ENCODE measurements around the gene NES.

The NES gene

DNA sequence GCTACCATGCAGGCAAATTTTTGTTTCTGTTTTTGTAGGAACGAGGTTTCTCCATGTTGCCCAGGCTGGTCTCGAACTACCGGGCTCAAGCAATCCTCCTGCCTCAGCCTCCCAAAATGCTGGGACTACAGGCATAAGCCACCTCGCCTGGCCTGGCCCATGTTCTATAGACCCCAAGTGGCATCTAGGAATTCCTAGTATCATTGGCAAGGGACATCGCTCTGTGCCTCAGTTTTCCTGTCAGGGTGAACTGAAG is 14.5 kb downstream of the NES start:
- DNase-seq (ENCODE audit: low read depth) = no peak
- H3K4me3 ChIP-seq (ENCODE audit: low read depth, low read length) = no peak overlapping the region
- no peak for TF ChIP-seq MAX (IDR thresholded peaks at IDR 0.05; ENCODE audit: low read depth, low read length)
- TF ChIP-seq, protein P1, sequence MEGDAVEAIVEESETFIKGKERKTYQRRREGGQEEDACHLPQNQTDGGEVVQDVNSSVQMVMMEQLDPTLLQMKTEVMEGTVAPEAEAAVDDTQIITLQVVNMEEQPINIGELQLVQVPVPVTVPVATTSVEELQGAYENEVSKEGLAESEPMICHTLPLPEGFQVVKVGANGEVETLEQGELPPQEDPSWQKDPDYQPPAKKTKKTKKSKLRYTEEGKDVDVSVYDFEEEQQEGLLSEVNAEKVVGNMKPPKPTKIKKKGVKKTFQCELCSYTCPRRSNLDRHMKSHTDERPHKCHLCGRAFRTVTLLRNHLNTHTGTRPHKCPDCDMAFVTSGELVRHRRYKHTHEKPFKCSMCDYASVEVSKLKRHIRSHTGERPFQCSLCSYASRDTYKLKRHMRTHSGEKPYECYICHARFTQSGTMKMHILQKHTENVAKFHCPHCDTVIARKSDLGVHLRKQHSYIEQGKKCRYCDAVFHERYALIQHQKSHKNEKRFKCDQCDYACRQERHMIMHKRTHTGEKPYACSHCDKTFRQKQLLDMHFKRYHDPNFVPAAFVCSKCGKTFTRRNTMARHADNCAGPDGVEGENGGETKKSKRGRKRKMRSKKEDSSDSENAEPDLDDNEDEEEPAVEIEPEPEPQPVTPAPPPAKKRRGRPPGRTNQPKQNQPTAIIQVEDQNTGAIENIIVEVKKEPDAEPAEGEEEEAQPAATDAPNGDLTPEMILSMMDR (IDR thresholded peaks at IDR 0.05; ENCODE audit: low read depth, low read length) = no peak
- no peak for TF ChIP-seq POLR2A (IDR thresholded peaks at IDR 0.05; ENCODE audit: extremely low read depth, insufficient read length)
- TF ChIP-seq MYC (IDR thresholded peaks at IDR 0.05; ENCODE audit: low read depth, low read length) = no peak

DNA sequence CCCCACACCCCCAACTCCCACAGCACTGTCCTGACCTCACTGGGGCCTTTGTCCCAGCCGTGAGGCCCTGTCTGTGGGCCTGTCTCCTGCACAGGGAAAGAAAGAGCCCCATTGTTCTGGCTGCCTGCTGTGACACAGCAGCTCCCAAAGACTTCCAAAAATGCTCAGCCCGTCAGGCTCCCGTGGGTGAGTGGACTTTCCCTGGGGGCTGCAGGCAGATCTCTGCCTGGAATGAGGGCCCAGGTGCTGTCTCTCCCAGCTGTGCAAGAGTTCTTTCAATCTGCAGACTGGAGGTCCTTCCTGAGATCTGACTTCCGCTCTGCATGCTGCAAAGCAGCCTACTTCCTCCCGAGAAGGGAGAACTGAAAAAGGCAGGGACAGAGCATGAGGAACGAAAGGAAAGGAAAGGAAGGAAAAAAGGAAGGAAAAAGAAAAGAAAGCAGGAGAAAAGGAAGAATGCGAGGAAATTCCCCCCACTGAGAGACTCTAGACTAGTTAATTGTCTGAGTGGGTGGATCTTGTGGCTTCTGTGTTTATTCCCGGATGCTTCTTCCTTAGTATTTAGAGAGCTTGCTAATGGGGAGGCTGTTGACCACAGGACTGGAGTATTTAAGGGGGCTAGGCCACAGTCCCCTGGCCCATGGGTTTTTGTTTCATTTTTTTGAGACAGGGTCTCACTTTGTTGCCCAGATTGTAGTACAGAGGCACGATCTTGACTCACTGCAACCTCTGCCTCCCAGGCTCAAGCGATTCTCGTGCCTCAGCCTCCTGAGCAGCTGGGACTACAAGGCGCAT is 15.0 kb downstream of the NES start:
- DNase-seq (ENCODE audit: low read depth) = peak; percentile 30
- TF ChIP-seq MAX (IDR thresholded peaks at IDR 0.05; ENCODE audit: low read depth, low read length) (no peak), MYC (IDR thresholded peaks at IDR 0.05; ENCODE audit: low read depth, low read length) (no peak), POLR2A (IDR thresholded peaks at IDR 0.05; ENCODE audit: extremely low read depth, insufficient read length) (no peak)
- TF ChIP-seq, protein P1 (IDR thresholded peaks at IDR 0.05; ENCODE audit: low read depth, low read length) = no peak
- no peak overlapping the region for H3K4me3 ChIP-seq (ENCODE audit: low read depth, low read length)

DNA sequence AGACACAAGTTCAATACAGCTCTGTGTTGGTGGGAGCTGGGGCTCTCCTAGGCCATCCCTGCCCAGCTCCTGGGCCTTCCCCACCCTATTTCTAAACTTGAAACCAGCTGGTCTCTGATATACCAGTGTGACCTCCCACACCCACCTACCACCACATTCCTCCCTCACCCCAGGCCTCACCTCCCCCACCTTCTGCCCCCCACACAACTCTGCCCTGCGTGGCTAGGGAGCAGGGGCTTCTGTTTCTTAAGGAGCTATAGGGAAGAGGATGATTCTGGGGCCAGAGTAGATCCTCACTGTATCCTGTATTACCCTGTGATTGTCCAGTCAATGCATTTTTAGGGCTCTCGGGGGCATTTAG is 16.5 kb downstream of the NES start:
- no peak for DNase-seq (ENCODE audit: low read depth)
- peak overlapping the region; percentile 53 for H3K4me3 ChIP-seq (ENCODE audit: low read depth, low read length)
- no peak for TF ChIP-seq MYC (IDR thresholded peaks at IDR 0.05; ENCODE audit: low read depth, low read length)
- no peak for TF ChIP-seq POLR2A (IDR thresholded peaks at IDR 0.05; ENCODE audit: extremely low read depth, insufficient read length)
- no peak for TF ChIP-seq MAX (IDR thresholded peaks at IDR 0.05; ENCODE audit: low read depth, low read length)
- TF ChIP-seq, protein P1 (IDR thresholded peaks at IDR 0.05; ENCODE audit: low read depth, low read length) = no peak

- peak overlapping the region; percentile 30 for H3K4me3 ChIP-seq (ENCODE audit: low read depth, low read length)
- peak; percentile 79 for TF ChIP-seq MYC (IDR thresholded peaks at IDR 0.05; ENCODE audit: low read depth, low read length)
- TF ChIP-seq MAX (IDR thresholded peaks at IDR 0.05; ENCODE audit: low read depth, low read length) = peak; percentile 85
- TF ChIP-seq POLR2A (IDR thresholded peaks at IDR 0.05; ENCODE audit: extremely low read depth, insufficient read length) = no peak
- TF ChIP-seq, protein P1 (IDR thresholded peaks at IDR 0.05; ENCODE audit: low read depth, low read length) = peak; percentile 86
- DNase-seq (ENCODE audit: low read depth) = peak; percentile 96
These were observed 17.0 kb downstream of the NES start for GRCh38 chr1:156659988-156660751.

GRCh38 chr1:156659661-156659987 is 17.6 kb downstream of the NES start:
- TF ChIP-seq MYC (IDR thresholded peaks at IDR 0.05; ENCODE audit: low read depth, low read length) (no peak), POLR2A (IDR thresholded peaks at IDR 0.05; ENCODE audit: extremely low read depth, insufficient read length) (no peak), MAX (IDR thresholded peaks at IDR 0.05; ENCODE audit: low read depth, low read length) (no peak)
- TF ChIP-seq, protein P1 (IDR thresholded peaks at IDR 0.05; ENCODE audit: low read depth, low read length) = no peak
- DNase-seq (ENCODE audit: low read depth) = no peak
- no peak overlapping the region for H3K4me3 ChIP-seq (ENCODE audit: low read depth, low read length)
